Colonic mucosa (tissue), 4 donors: ENCODE measurements around the gene SACS. TPM values are rescaled to one million over a fixed set of nuclear protein-coding genes. Genes with fewer than 3 reads are reported as not detected.
"Not testable (repeated sequence)": the region's sequence is repeated elsewhere in the genome, so short reads cannot be mapped to it uniquely, and the experiment has no call there.

Experiments
- DNase-seq: peaks from one replicate; pipeline ENCODE4 v3.0.0-alpha.2; 2020
- H3K27ac ChIP-seq: fragments of 200-600 bp; one replicate; pipeline ENCODE4 v1.8.0; 2021
- H3K27me3 ChIP-seq: fragments of 200-600 bp; one replicate; pipeline ENCODE4 v1.8.0; 2021
- H3K36me3 ChIP-seq: fragments of 200-600 bp; one replicate; pipeline ENCODE4 v1.8.0; 2021
- H3K4me1 ChIP-seq: fragments of 200-600 bp; one replicate; pipeline ENCODE4 v1.8.0; 2021; ENCODE audit warnings: mild to moderate bottlenecking
- H3K4me3 ChIP-seq: fragments of 200-600 bp; one replicate; pipeline ENCODE4 v1.8.0; 2021
- H3K9ac ChIP-seq, 2 donors: one replicate each; pipeline ENCODE4 v1.7.0; 2013; ENCODE audit warnings: control low read depth in 2 of 2, low read depth in 2 of 2, low read length in 2 of 2
- H3K9me3 ChIP-seq: fragments of 200-600 bp; one replicate; pipeline ENCODE4 v1.8.0; 2021
- CTCF ChIP-seq: fragments of 200-600 bp; IDR thresholded peaks from one replicate; pipeline ENCODE4 v1.8.0; 2022; ENCODE audit warnings: antibody characterized with exemption, mild to moderate bottlenecking
- intact Hi-C: fragments of 100-400 bp; cut with DNase I; formaldehyde crosslinking; loops from one replicate; pipeline ENCODE4 v1.14.1; 2022
- total RNA-seq, 2 donors: library from RNA; stranded (reverse); fragmentation: NEBNext Ultra II Directional in 1 of 2; extraction: Animal tissue kit (Norgen Biotek cat#: 25700) in 1 of 2; gene quantifications; one replicate each; pipeline ENCODE4 v1.2.1, GENCODE V29; 2021
- donor health status: healthy.
- donor health status: DM: no; HTN: no; CAD: no.
- donor health status: DM: no; HTN: no; CAD: no.

SACS gene
- total RNA-seq, 2 donors from 2014 or later, result 4.9 to 5.4 TPM

- Histone ChIP-seq H3K4me3 (no peak overlapping the region), H3K9me3 (no peaks in the 10 kb centered on the region), H3K36me3 (no peaks in the 10 kb centered on the region), H3K27me3 (no peaks in the 10 kb centered on the region), H3K27ac (no peak overlapping the region), H3K4me1 (no peaks in the 10 kb centered on the region), H3K9ac (no peak overlapping the region)
- no peak for DNase-seq
- no peak for TF ChIP-seq CTCF
- intact Hi-C loops, result no loop called here
These were observed 9.6 kb upstream of the SACS start for GRCh38 chr13:23443110-23443509.

- TF ChIP-seq CTCF, result no peak
- Histone ChIP-seq H3K36me3 (no peaks in the 10 kb centered on the region), H3K27me3 (no peaks in the 10 kb centered on the region), H3K9ac (no peak overlapping the region), H3K27ac (no peak overlapping the region), H3K9me3 (no peaks in the 10 kb centered on the region), H3K4me1 (no peaks in the 10 kb centered on the region), H3K4me3 (no peak overlapping the region)
- DNase-seq, result no peak
- intact Hi-C loops, result no loop called here
These were observed 7.5 kb upstream of the SACS start for GRCh38 chr13:23440821-23441618.

- H3K27me3 ChIP-seq, DNase-seq, H3K9ac ChIP-seq, intact Hi-C loops, H3K27ac ChIP-seq, H3K9me3 ChIP-seq, H3K4me1 ChIP-seq, H3K4me3 ChIP-seq, H3K36me3 ChIP-seq: not testable (repeated sequence)
These were observed 6.8 kb upstream of the SACS start for GRCh38 chr13:23440324-23440723.

DNA sequence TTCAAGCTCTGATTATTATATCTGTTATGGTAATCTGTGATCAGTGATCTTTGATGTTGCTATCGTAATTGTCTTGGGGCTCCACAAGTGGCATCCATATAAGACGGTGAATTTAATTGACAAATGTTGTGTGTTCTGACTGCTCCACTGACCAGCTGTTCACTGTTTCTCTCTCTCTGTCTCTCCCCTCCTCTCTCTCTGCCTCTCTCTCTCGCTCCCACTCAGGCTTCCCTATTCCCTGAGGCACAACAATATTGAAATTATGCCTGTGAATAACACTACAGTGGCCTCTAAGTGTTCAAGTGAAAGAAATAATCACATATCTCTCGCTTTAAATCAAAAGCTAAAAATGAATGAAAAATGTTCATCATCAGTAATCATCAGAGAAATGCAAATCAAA lies 4.4 kb upstream of the SACS start:
- H3K4me3 ChIP-seq, result no peak overlapping the region
- no peak for TF ChIP-seq CTCF
- H3K9ac ChIP-seq, result no peak overlapping the region
- no peak overlapping the region for H3K27ac ChIP-seq
- H3K27me3 ChIP-seq, result no peaks in the 10 kb centered on the region
- H3K9me3 ChIP-seq, result no peaks in the 10 kb centered on the region
- DNase-seq, result no peak
- no peaks in the 10 kb centered on the region for H3K36me3 ChIP-seq
- intact Hi-C loops, result no loop called here
- no peaks in the 10 kb centered on the region for H3K4me1 ChIP-seq

- no peak for DNase-seq
- Histone ChIP-seq H3K27ac (no peak overlapping the region), H3K9me3 (no peaks in the 10 kb centered on the region), H3K27me3 (no peaks in the 10 kb centered on the region), H3K9ac (no peak overlapping the region), H3K4me1 (no peaks in the 10 kb centered on the region), H3K4me3 (no peak overlapping the region), H3K36me3 (no peaks in the 10 kb centered on the region)
- intact Hi-C loops, result no loop called here
- no peak for TF ChIP-seq CTCF
These were observed 3.2 kb upstream of the SACS start for GRCh38 chr13:23436680-23437079.

- DNase-seq, result no peak
- Histone ChIP-seq H3K27me3 (no peaks in the 10 kb centered on the region), H3K4me1 (no peaks in the 10 kb centered on the region), H3K27ac (no peak overlapping the region), H3K36me3 (no peaks in the 10 kb centered on the region), H3K4me3 (no peak overlapping the region), H3K9me3 (no peaks in the 10 kb centered on the region), H3K9ac (no peak overlapping the region)
- no peak for TF ChIP-seq CTCF
- intact Hi-C loops, result no loop called here
These were observed 989 bp upstream of the SACS start for GRCh38 chr13:23434491-23434890.
